ENCODE results near the gene HDAC9. TPM values are rescaled to one million over a fixed set of nuclear protein-coding genes. Genes with fewer than 3 reads are reported as not detected.

HDAC9 gene
- total RNA-seq, 1 experiment from 2014 or later: 4.3 TPM

GRCh38 chr7:18958627-18959026 lies 463.1 kb downstream of the HDAC9 start (continued):
- TF ChIP-seq ZNF274 (IDR thresholded peaks at IDR 0.05; ENCODE audit: low read depth, low read length): no peak

- intact Hi-C loops (cut with micrococcal nuclease): no loop called here
- CTCF ChIA-PET: no interaction called here
- Histone ChIP-seq H3K9ac (ENCODE audit: low read length) (no peak overlapping the region), H4K20me1 (ENCODE audit: insufficient read depth) (no peaks in the 10 kb centered on the region), H3K27me3 (ENCODE audit: insufficient read depth, low read length) (no peaks in the 10 kb centered on the region), H3K4me2 (ENCODE audit: low read length) (no peak overlapping the region), H3K79me2 (ENCODE audit: insufficient read depth, low read length) (no peaks in the 10 kb centered on the region), H3K36me3 (ENCODE audit: control insufficient read depth in 1 of 2, insufficient read depth in 2 of 2, low read length in 2 of 2) (no peaks in the 10 kb centered on the region), H3K4me3 (replicated peaks in 1 of 2; ENCODE audit: low read depth in 1 of 2, low read length in 2 of 2) (no peak overlapping the region), H2AFZ (ENCODE audit: low read depth, low read length, poor library complexity, severe bottlenecking) (no peak overlapping the region), H3K9me3 (ENCODE audit: control insufficient read depth in 1 of 2, insufficient read depth in 1 of 2, low read depth in 1 of 2, low read length in 2 of 2) (no peaks in the 10 kb centered on the region), H3K4me1 (ENCODE audit: control insufficient read depth in 1 of 2, insufficient read depth in 2 of 2, low read length in 2 of 2) (no peaks in the 10 kb centered on the region), H3K27ac (ENCODE audit: low read depth, low read length) (no peak overlapping the region), H3K9me2 (ENCODE audit: insufficient read depth) (no peaks in the 10 kb centered on the region; the same call in 1 of the 2 replicates)
- no peak for ATAC-seq
- TF ChIP-seq YY1 (IDR thresholded peaks at IDR 0.05; ENCODE audit: extremely low read depth, insufficient replicate concordance, low read depth, low read length): no peak
- TF ChIP-seq JUND (IDR thresholded peaks at IDR 0.05): no peak
- no peak for TF ChIP-seq POLR2A (IDR thresholded peaks at IDR 0.05; ENCODE audit: borderline replicate concordance, extremely low read depth, insufficient read depth, insufficient read length)
- TF ChIP-seq EGR1 (IDR thresholded peaks at IDR 0.05; ENCODE audit: low read depth): no peak
- no peak for TF ChIP-seq SIN3A (IDR thresholded peaks at IDR 0.05; ENCODE audit: low read depth)
- no peak for TF ChIP-seq FOSL1 (IDR thresholded peaks at IDR 0.05; ENCODE audit: low read depth)
- no peak for TF ChIP-seq SRF (IDR thresholded peaks at IDR 0.05; ENCODE audit: low read depth)
- POLR2A ChIA-PET: no interaction called here
- BruUV-seq (replicated peaks): no TSS peak
- DNase-seq (ENCODE audit: low read depth, low spot score): no peak
- RAD21 ChIA-PET (ENCODE audit: low non-redundant PET in 1 of 2, low total read pairs in 2 of 2, uncharacterized antibody in 2 of 2, unreplicated experiment in 2 of 2): no interaction called here
Measured at GRCh38 chr7:18960725-18961124, 465.2 kb downstream of the HDAC9 start.

GRCh38 chr7:18962031-18962430 lies 466.5 kb downstream of the HDAC9 start:
- ChIA-PET RAD21 (ENCODE audit: low non-redundant PET in 1 of 2, low total read pairs in 2 of 2, uncharacterized antibody in 2 of 2, unreplicated experiment in 2 of 2) (no interaction called here), POLR2A (no interaction called here), CTCF (no interaction called here)
- Histone ChIP-seq H3K9me2 (ENCODE audit: insufficient read depth) (no peaks in the 10 kb centered on the region), H4K20me1 (ENCODE audit: insufficient read depth) (no peaks in the 10 kb centered on the region), H2AFZ (ENCODE audit: low read depth, low read length, poor library complexity, severe bottlenecking) (no peak overlapping the region), H3K4me3 (replicated peaks in 1 of 2; ENCODE audit: low read depth in 1 of 2, low read length in 2 of 2) (no peak overlapping the region), H3K4me2 (ENCODE audit: low read length) (no peak overlapping the region), H3K27me3 (ENCODE audit: insufficient read depth, low read length) (no peaks in the 10 kb centered on the region), H3K9me3 (ENCODE audit: control insufficient read depth in 1 of 2, insufficient read depth in 1 of 2, low read depth in 1 of 2, low read length in 2 of 2) (no peaks in the 10 kb centered on the region), H3K36me3 (ENCODE audit: control insufficient read depth in 1 of 2, insufficient read depth in 2 of 2, low read length in 2 of 2) (no peaks in the 10 kb centered on the region), H3K79me2 (ENCODE audit: insufficient read depth, low read length) (no peaks in the 10 kb centered on the region), H3K27ac (ENCODE audit: low read depth, low read length) (no peak overlapping the region), H3K9ac (ENCODE audit: low read length) (no peak overlapping the region), H3K4me1 (ENCODE audit: control insufficient read depth in 1 of 2, insufficient read depth in 2 of 2, low read length in 2 of 2) (no peaks in the 10 kb centered on the region)
- TF ChIP-seq YY1 (IDR thresholded peaks at IDR 0.05; ENCODE audit: extremely low read depth, insufficient replicate concordance, low read depth, low read length) (no peak), FOSL1 (IDR thresholded peaks at IDR 0.05; ENCODE audit: low read depth) (no peak), SP1 (IDR thresholded peaks at IDR 0.05; ENCODE audit: low read depth) (no peak), ATF3 (IDR thresholded peaks at IDR 0.05) (no peak), MAX (IDR thresholded peaks at IDR 0.05) (no peak), ELF1 (IDR thresholded peaks at IDR 0.05; ENCODE audit: borderline replicate concordance, low read depth) (no peak), REST (IDR thresholded peaks at IDR 0.05; ENCODE audit: low read depth) (no peak), ZNF274 (IDR thresholded peaks at IDR 0.05; ENCODE audit: low read depth, low read length) (no peak), JUND (IDR thresholded peaks at IDR 0.05) (no peak), RAD21 (IDR thresholded peaks at IDR 0.05; ENCODE audit: low read depth) (no peak), CBX3 (IDR thresholded peaks at IDR 0.05; ENCODE audit: low read depth) (no peak), SRF (IDR thresholded peaks at IDR 0.05; ENCODE audit: low read depth) (no peak)
- intact Hi-C loops (cut with micrococcal nuclease): no loop called here
- DNase-seq (ENCODE audit: low read depth, low spot score): no peak
- no peak for ATAC-seq
- BruUV-seq (replicated peaks): no TSS peak
